ENCODE data around the gene BLNK. TPM values are rescaled to one million over a fixed set of nuclear protein-coding genes. Genes with fewer than 3 reads are reported as not detected.

BLNK gene
- total and polyA plus RNA-seq, 2 experiments from 2014 or later = 0.11 TPM; not detected in 1

- H3K9me3 Mint-ChIP-seq = no peaks in the 10 kb centered on the region
- no peak overlapping the region for H3K4me3 Mint-ChIP-seq
- H3K4me2 ChIP-seq = no peak overlapping the region
- H3K4me1 ChIP-seq (ENCODE audit: insufficient read depth) = no peaks in the 10 kb centered on the region
- ATAC-seq (no peak), DNase-seq (ENCODE audit: low spot score) (no peak)
- no peaks in the 10 kb centered on the region for H3K79me2 ChIP-seq (replicated peaks; ENCODE audit: insufficient read depth)
- no peaks in the 10 kb centered on the region for H3K27me3 Mint-ChIP-seq (ENCODE audit: insufficient read depth, low read depth, poor library complexity)
- no peaks in the 10 kb centered on the region for H4K20me1 ChIP-seq (replicated peaks; ENCODE audit: insufficient read depth)
- no peaks in the 10 kb centered on the region; the same call in 1 of the 2 replicates for H3K9me2 ChIP-seq (ENCODE audit: insufficient read depth)
- H3K36me3 Mint-ChIP-seq (ENCODE audit: low read depth) = no peaks in the 10 kb centered on the region
- H2AFZ ChIP-seq = no peak overlapping the region
- H3K4me1 Mint-ChIP-seq = peaks cover 4% of the 10 kb centered on the region; the same call in 1 of the 3 replicates
- no peaks in the 10 kb centered on the region for H3K36me3 ChIP-seq (ENCODE audit: insufficient read depth)
- H3K4me3 ChIP-seq = no peak overlapping the region
- TF ChIP-seq CREB1 (CRISPR knock-in tag; IDR thresholded peaks at IDR 0.05; ENCODE audit: low read depth) (no peak), EZH2 (IDR thresholded peaks at IDR 0.05; ENCODE audit: low read depth, unreplicated experiment) (no peak), REST (IDR thresholded peaks at IDR 0.05; ENCODE audit: unreplicated experiment) (no peak), ZNF114 (CRISPR knock-in tag; IDR thresholded peaks at IDR 0.05) (no peak), STAT1 (IDR thresholded peaks at IDR 0.05; ENCODE audit: unreplicated experiment) (no peak), ZNF462 (CRISPR knock-in tag; IDR thresholded peaks at IDR 0.05) (no peak), JUNB (IDR thresholded peaks at IDR 0.05; ENCODE audit: unreplicated experiment) (no peak), NANOG (IDR thresholded peaks at IDR 0.05; ENCODE audit: borderline replicate concordance) (no peak), EZH2phosphoT487 (IDR thresholded peaks at IDR 0.05; ENCODE audit: unreplicated experiment) (no peak), ZNF331 (CRISPR knock-in tag; IDR thresholded peaks at IDR 0.05; ENCODE audit: low read depth) (no peak), CTCF (conservative IDR thresholded peaks at IDR 0.05; ENCODE audit: low read depth in 2 of 2) (no peak), POLR2AphosphoS5 (IDR thresholded peaks at IDR 0.05; ENCODE audit: low read depth) (no peak)
- TF ChIP-seq, protein P1, sequence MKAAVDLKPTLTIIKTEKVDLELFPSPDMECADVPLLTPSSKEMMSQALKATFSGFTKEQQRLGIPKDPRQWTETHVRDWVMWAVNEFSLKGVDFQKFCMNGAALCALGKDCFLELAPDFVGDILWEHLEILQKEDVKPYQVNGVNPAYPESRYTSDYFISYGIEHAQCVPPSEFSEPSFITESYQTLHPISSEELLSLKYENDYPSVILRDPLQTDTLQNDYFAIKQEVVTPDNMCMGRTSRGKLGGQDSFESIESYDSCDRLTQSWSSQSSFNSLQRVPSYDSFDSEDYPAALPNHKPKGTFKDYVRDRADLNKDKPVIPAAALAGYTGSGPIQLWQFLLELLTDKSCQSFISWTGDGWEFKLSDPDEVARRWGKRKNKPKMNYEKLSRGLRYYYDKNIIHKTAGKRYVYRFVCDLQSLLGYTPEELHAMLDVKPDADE (IDR thresholded peaks at IDR 0.05) = no peak
- no peaks in the 10 kb centered on the region for H3F3A ChIP-seq (replicated peaks; ENCODE audit: low read depth)
- no peak overlapping the region for H3K27ac Mint-ChIP-seq
- H3K27me3 ChIP-seq (ENCODE audit: insufficient read depth) = no peaks in the 10 kb centered on the region
- no peak overlapping the region for H3K27ac ChIP-seq (ENCODE audit: low read depth)
Observed at GRCh38 chr10:96281444-96282029, 10.2 kb upstream of the BLNK start.
